Endothelial cell of umbilical vein (primary cell): ENCODE data around the gene HIP1. TPM values are rescaled to one million over a fixed set of nuclear protein-coding genes. Genes with fewer than 3 reads are reported as not detected.

Source experiments
- BruUV-seq: library from RNA; stranded (reverse); fragments of 400-500 nt; replicated peaks from 2 replicates; lab custom pipeline; 2021; lab: Mats Ljungman, UMichigan
- CTCF ChIA-PET: fragments of 300-600, 350-600 bp; sonication (Branson Sonifier 250); formaldehyde crosslinking; loops from one replicate; lab custom pipeline; 2021; ENCODE audit warnings: antibody characterized with exemption, inconsistent platforms; lab: Charles Lee
- POLR2A ChIA-PET: fragments of 300-600, 350-600 bp; sonication (Branson Sonifier 250); formaldehyde crosslinking; loops from one replicate; lab custom pipeline; 2021; ENCODE audit warnings: antibody characterized with exemption, inconsistent platforms; lab: Charles Lee
- DNase-seq: peaks from one replicate; pipeline ENCODE4 v3.0.0-alpha.2; 2011; ENCODE audit warnings: low read depth, low spot score
- FAIRE-seq: peaks from 2 replicates; lab custom pipeline; 2011; peaks lifted over from hg19 to GRCh38; lab: Jason Lieb, UNC
- H2AFZ ChIP-seq: 2 replicates; pipeline ENCODE4 v1.6.0; 2012; ENCODE audit warnings: low read depth, low read length, control low read depth, inconsistent platforms
- H3K27ac ChIP-seq: 2 replicates; pipeline ENCODE4 v1.5.1; 2011; ENCODE audit warnings: low read depth, mild to moderate bottlenecking, control low read depth, low read length, moderate library complexity; ENCODE audit not compliant: insufficient read depth
- H3K27me3 ChIP-seq, 2 experiments: 2 replicates each; pipeline versions ENCODE4 v1.6.0 to v1.6.1; 2011; ENCODE audit warnings: low read length in 2 of 2, mixed read lengths in 1 of 2; ENCODE audit not compliant: control insufficient read depth in 2 of 2, insufficient read depth in 2 of 2
- H3K36me3 ChIP-seq, 2 experiments: 2 replicates in 1 of 2; 3 replicates in 1 of 2; pipeline ENCODE4 v1.5.1; 2011; ENCODE audit warnings: low read length in 2 of 2, mild to moderate bottlenecking in 1 of 2, moderate library complexity in 1 of 2; ENCODE audit not compliant: control insufficient read depth in 2 of 2, insufficient read depth in 2 of 2; ENCODE audit errors: extremely low read depth in 1 of 2
- H3K4me1 ChIP-seq: 3 replicates; pipeline ENCODE4 v1.5.1; 2011; ENCODE audit warnings: mild to moderate bottlenecking, low read length; ENCODE audit not compliant: control insufficient read depth, insufficient read depth; ENCODE audit errors: extremely low read depth
- H3K4me2 ChIP-seq: 2 replicates; pipeline ENCODE4 v1.6.1; 2011; ENCODE audit warnings: low read length, control low read depth, mixed read lengths; ENCODE audit not compliant: insufficient read depth
- H3K4me3 ChIP-seq, 3 experiments: fragments of 200-600 bp in 1 of 3; sonication (generic), shearing (Covaris generic) in 1 of 3; replicated peaks in 1 of 3; 2 replicates each; pipeline ENCODE4 v1.5.1; 2011 to 2016; ENCODE audit warnings: control low read depth in 3 of 3, low read length in 3 of 3, mild to moderate bottlenecking in 2 of 3, inconsistent platforms in 1 of 3, low read depth in 1 of 3, moderate library complexity in 1 of 3; ENCODE audit not compliant: insufficient read depth in 1 of 3
- H3K79me2 ChIP-seq: 2 replicates; pipeline ENCODE4 v1.6.0; 2012; ENCODE audit warnings: low read length, inconsistent platforms; ENCODE audit not compliant: control insufficient read depth, insufficient read depth
- H3K9ac ChIP-seq: replicated peaks from 2 replicates; pipeline ENCODE3; 2011; ENCODE audit warnings: low read length, control low read depth; ENCODE audit not compliant: insufficient read depth; ENCODE audit errors: extremely low read depth
- H3K9me1 ChIP-seq: replicated peaks from 3 replicates; pipeline ENCODE4 v1.6.0; 2011; ENCODE audit warnings: mild to moderate bottlenecking, low read length; ENCODE audit not compliant: control insufficient read depth, insufficient read depth; ENCODE audit errors: extremely low read depth
- H3K9me3 ChIP-seq: replicated peaks from 2 replicates; pipeline ENCODE4 v1.5.1; 2012; ENCODE audit warnings: low read length, inconsistent platforms; ENCODE audit not compliant: control insufficient read depth, insufficient read depth
- H4K20me1 ChIP-seq: replicated peaks from 2 replicates; pipeline ENCODE3; 2011; ENCODE audit warnings: mild to moderate bottlenecking, low read length; ENCODE audit not compliant: control insufficient read depth, insufficient read depth; ENCODE audit errors: extremely low read depth
- CTCF ChIP-seq, 2 donors: IDR thresholded peaks; 1 replicate in 1 of 2; 2 replicates in 1 of 2; pipeline ENCODE4 v1.5.1; 2011; ENCODE audit warnings: low read length in 2 of 2, mild to moderate bottlenecking in 2 of 2, moderate library complexity in 2 of 2, control low read depth in 1 of 2, inconsistent platforms in 1 of 2, low read depth in 1 of 2; ENCODE audit not compliant: insufficient read depth in 1 of 2; ENCODE audit errors: extremely low read depth in 1 of 2
- FOS ChIP-seq: IDR thresholded peaks from 2 replicates; pipeline ENCODE4 v1.6.1; 2011; ENCODE audit warnings: mild to moderate bottlenecking, low read length, moderate library complexity, borderline replicate concordance; ENCODE audit not compliant: insufficient read depth
- GATA2 ChIP-seq: IDR thresholded peaks from 2 replicates; pipeline ENCODE4 v1.7.0; 2011; ENCODE audit warnings: low read depth, mild to moderate bottlenecking, moderate library complexity, mixed read lengths, low read length; ENCODE audit not compliant: insufficient read length, insufficient read depth
- JUN ChIP-seq: IDR thresholded peaks from 2 replicates; pipeline ENCODE4 v1.6.1; 2011; ENCODE audit warnings: borderline replicate concordance, low read depth; ENCODE audit not compliant: insufficient read length, insufficient read depth
- MAX ChIP-seq: IDR thresholded peaks from 2 replicates; pipeline ENCODE4 v1.6.1; 2011; ENCODE audit not compliant: insufficient read depth, insufficient read length
- MYC ChIP-seq: IDR thresholded peaks from one replicate; pipeline ENCODE4 v1.6.1; 2011; ENCODE audit warnings: mild to moderate bottlenecking, low read depth, low read length
- POLR2A ChIP-seq: IDR thresholded peaks from 2 replicates; pipeline ENCODE4 v1.6.1; 2012; ENCODE audit warnings: low read depth, mild to moderate bottlenecking, control low read depth, low read length
- POLR2AphosphoS5 ChIP-seq: IDR thresholded peaks from 2 replicates; pipeline ENCODE4 v1.6.1; 2012; ENCODE audit warnings: low read depth, mild to moderate bottlenecking, control low read depth, low read length, moderate library complexity; ENCODE audit not compliant: insufficient read depth
- dilution Hi-C: fragments of 300-500 bp; cut with MboI; formaldehyde crosslinking; loops from one replicate; pipeline ENCODE4 v1.15.0; 2019; ENCODE audit warnings: low sequenced_read_pairs; ENCODE audit not compliant: extremely low pct_ligation_motif_present
- intact Hi-C: fragments of 100-400 bp; cut with micrococcal nuclease; formaldehyde crosslinking; loops from one replicate; pipeline ENCODE4 v1.10.0; 2022
- polyA plus RNA-seq, 4 experiments: library from polyadenylated mRNA; depleted of rRNA in 3 of 4; stranded (reverse) in 3 of 4; unstranded in 1 of 4; fragments of >200 nt; gene quantifications; 2 replicates each; pipeline versions ENCODE4 v1.2.1 to v1.2.3, GENCODE V29; 2011 to 2012; ENCODE audit warnings: missing spikeins in 1 of 4
- total RNA-seq: library from RNA; stranded (reverse); gene quantifications from 2 replicates; pipeline ENCODE4 v1.2.3, GENCODE V29; 2021

Gene HIP1
- total and polyA plus RNA-seq, 2 donors (not counting 3 experiments of a cell fraction or from before 2014, with no cell fraction given), result 23.7 to 47.6 TPM

- dilution Hi-C loops, result no loop called here
- H3K9ac ChIP-seq, result no peak overlapping the region
- no peak for TF ChIP-seq GATA2
- TF ChIP-seq JUN, result no peak
- TF ChIP-seq CTCF (IDR thresholded peaks at IDR 0.05; ENCODE audit: extremely low read depth in 1 of 2, insufficient read depth in 1 of 2, low read depth in 1 of 2, low read length in 2 of 2), result no peak
- no peak for TF ChIP-seq MAX
- no peaks in the 10 kb centered on the region for H3K9me3 ChIP-seq
- H3K4me2 ChIP-seq, result no peak overlapping the region
- BruUV-seq, result no TSS peak
- H3K27ac ChIP-seq, result no peak overlapping the region
- H3K79me2 ChIP-seq, result no peaks in the 10 kb centered on the region
- intact Hi-C loops, result no loop called here
- no peak for DNase-seq
- H4K20me1 ChIP-seq, result no peaks in the 10 kb centered on the region
- no peaks in the 10 kb centered on the region for H3K4me1 ChIP-seq
- no peak for FAIRE-seq
- no peaks in the 10 kb centered on the region for H3K27me3 ChIP-seq
- CTCF ChIA-PET, result no interaction called here
- no peak overlapping the region for H3K4me3 ChIP-seq
- no peak overlapping the region for H2AFZ ChIP-seq
- H3K36me3 ChIP-seq, result no peaks in the 10 kb centered on the region
- POLR2A ChIA-PET, result no interaction called here
- H3K9me1 ChIP-seq, result no peaks in the 10 kb centered on the region
Measured at GRCh38 chr7:75725306-75725705, 13.4 kb downstream of the HIP1 start.

- Histone ChIP-seq H3K4me2 (no peak overlapping the region), H2AFZ (no peak overlapping the region), H3K9ac (no peak overlapping the region), H3K36me3 (no peaks in the 10 kb centered on the region), H3K4me3 (no peak overlapping the region), H3K9me3 (no peaks in the 10 kb centered on the region), H3K9me1 (no peaks in the 10 kb centered on the region), H4K20me1 (no peaks in the 10 kb centered on the region), H3K79me2 (no peaks in the 10 kb centered on the region), H3K27ac (no peak overlapping the region), H3K4me1 (no peaks in the 10 kb centered on the region), H3K27me3 (no peaks in the 10 kb centered on the region)
- POLR2A ChIA-PET, result no interaction called here
- dilution Hi-C loops (no loop called here), intact Hi-C loops (no loop called here)
- CTCF ChIA-PET, result interaction anchor here (1.6 kb wide), 1 partner anchor 34 kb away, joined by 5 read pairs; no protein-coding TSS in a partner anchor
- FAIRE-seq (no peak), DNase-seq (no peak)
- TF ChIP-seq FOS (no peak), POLR2A (no peak), POLR2AphosphoS5 (no peak), JUN (no peak), MYC (no peak), CTCF (IDR thresholded peaks at IDR 0.05; ENCODE audit: extremely low read depth in 1 of 2, insufficient read depth in 1 of 2, low read depth in 1 of 2, low read length in 2 of 2) (no peak)
- no TSS peak for BruUV-seq
Measured at GRCh38 chr7:75723444-75723843, 15.3 kb downstream of the HIP1 start.
